Activated T-cell treated with anti-CD3 and anti-CD28 coated beads for 24 hours (primary cell): ENCODE results near the gene RBMS3.
A peak's percentile ranks its signal among the peaks of the same experiment; 100 is the strongest.
"Not testable (repeated sequence)": the region's sequence is repeated elsewhere in the genome, so short reads cannot be mapped to it uniquely, and the experiment has no call there.

ENCODE experiments used
- DNase-seq: peaks from one replicate; pipeline ENCODE4 v3.0.0-alpha.2; 2020; ENCODE audit warnings: low read depth

Gene RBMS3

GRCh38 chr3:30026851-30027250, 746.0 kb downstream of the RBMS3 start:
- no peak for DNase-seq

- DNase-seq: no peak
Observed at GRCh38 chr3:30034246-30034991, 753.5 kb downstream of the RBMS3 start.

- DNase-seq: no peak
Observed at GRCh38 chr3:30035935-30036567, 755.2 kb downstream of the RBMS3 start.

- no peak for DNase-seq
Observed at GRCh38 chr3:30040126-30040525, 759.3 kb downstream of the RBMS3 start.

GRCh38 chr3:30041481-30041880, 760.6 kb downstream of the RBMS3 start:
- not testable (repeated sequence) for DNase-seq

GRCh38 chr3:30042274-30042859, 761.5 kb downstream of the RBMS3 start:
- DNase-seq: peak; percentile 57

- DNase-seq: no peak
Observed at GRCh38 chr3:30042916-30043555, 762.2 kb downstream of the RBMS3 start.

GRCh38 chr3:30044515-30044914, 763.6 kb downstream of the RBMS3 start:
- no peak for DNase-seq

GRCh38 chr3:30048431-30048830, 767.6 kb downstream of the RBMS3 start:
- no peak for DNase-seq

GRCh38 chr3:30050116-30050515, 769.2 kb downstream of the RBMS3 start:
- DNase-seq: not testable (repeated sequence)

- no peak for DNase-seq
Observed at GRCh38 chr3:30059240-30059639, 778.4 kb downstream of the RBMS3 start.
